Tibial nerve (tissue), 4 donors: ENCODE results near the gene AOPEP. TPM values are rescaled to one million over a fixed set of nuclear protein-coding genes. Genes with fewer than 3 reads are reported as not detected.

Experiments used
- DNase-seq, 2 donors: peaks; one replicate each; pipeline ENCODE4 v3.0.0-alpha.2; 2019; ENCODE audit warnings: low spot score in 2 of 2
- H3K27ac ChIP-seq, 4 donors: fragments of 200-600 bp; sonication (generic) in 3 of 4; one replicate each; pipeline ENCODE4 v1.5.1; 2017 to 2019; ENCODE audit warnings: mild to moderate bottlenecking in 1 of 4
- H3K27me3 ChIP-seq, 2 donors: fragments of 200-600 bp; sonication (generic) in 1 of 2; one replicate each; pipeline versions ENCODE4 v1.5.1 to v1.6.0; 2017 to 2019
- H3K36me3 ChIP-seq, 3 donors: fragments of 200-600 bp; sonication (generic); one replicate each; pipeline ENCODE4 v1.5.1; 2018 to 2019
- H3K4me1 ChIP-seq, 4 donors: fragments of 200-600 bp; sonication (generic) in 3 of 4; one replicate each; pipeline ENCODE4 v1.5.1; 2017 to 2019
- H3K4me3 ChIP-seq, 4 donors: fragments of 200-600 bp; sonication (generic) in 3 of 4; one replicate each; pipeline ENCODE4 v1.5.1; 2017 to 2019; ENCODE audit warnings: mild to moderate bottlenecking in 1 of 4, moderate library complexity in 1 of 4
- H3K9me3 ChIP-seq, 4 donors: fragments of 200-600 bp; sonication (generic) in 3 of 4; one replicate each; pipeline ENCODE4 v1.5.1; 2017 to 2019
- EP300 ChIP-seq, 2 donors: sonication (generic); formaldehyde crosslinking; IDR thresholded peaks; one replicate each; pipeline ENCODE4 v1.6.1; 2017; ENCODE audit warnings: antibody characterized with exemption in 2 of 2, mild to moderate bottlenecking in 1 of 2
- POLR2A ChIP-seq, 2 donors: fragments of 450-650 bp; IDR thresholded peaks; one replicate each; pipeline ENCODE4 v1.6.1; 2017; ENCODE audit warnings: antibody characterized with exemption in 2 of 2, mild to moderate bottlenecking in 2 of 2, moderate library complexity in 2 of 2
- WGBS, 2 donors: methylation state at CpG; one replicate each; pipeline ENCODE4 v1.1.5; 2018; 5-methylcytosine and 5-hydroxymethylcytosine counted together
- total RNA-seq, 4 donors: library from RNA; depleted of rRNA; stranded (reverse); fragments of >200 nt; gene quantifications; one replicate each; pipeline ENCODE4 v1.1.0, GENCODE V29; 2016
- TF ChIP-seq, protein P1 (sequence below), 5 experiments: fragments of 200-600 bp in 3 of 5; fragments of 450-650 bp in 2 of 5; sonication (generic) in 3 of 5; IDR thresholded peaks; one replicate each; pipeline ENCODE4 v1.5.1; 2016 to 2019; ENCODE audit warnings: antibody characterized with exemption in 5 of 5, mild to moderate bottlenecking in 3 of 5, moderate library complexity in 2 of 5

AOPEP gene
- total RNA-seq, 4 donors from 2014 or later, result 236 to 323 (median 265) TPM

DNA sequence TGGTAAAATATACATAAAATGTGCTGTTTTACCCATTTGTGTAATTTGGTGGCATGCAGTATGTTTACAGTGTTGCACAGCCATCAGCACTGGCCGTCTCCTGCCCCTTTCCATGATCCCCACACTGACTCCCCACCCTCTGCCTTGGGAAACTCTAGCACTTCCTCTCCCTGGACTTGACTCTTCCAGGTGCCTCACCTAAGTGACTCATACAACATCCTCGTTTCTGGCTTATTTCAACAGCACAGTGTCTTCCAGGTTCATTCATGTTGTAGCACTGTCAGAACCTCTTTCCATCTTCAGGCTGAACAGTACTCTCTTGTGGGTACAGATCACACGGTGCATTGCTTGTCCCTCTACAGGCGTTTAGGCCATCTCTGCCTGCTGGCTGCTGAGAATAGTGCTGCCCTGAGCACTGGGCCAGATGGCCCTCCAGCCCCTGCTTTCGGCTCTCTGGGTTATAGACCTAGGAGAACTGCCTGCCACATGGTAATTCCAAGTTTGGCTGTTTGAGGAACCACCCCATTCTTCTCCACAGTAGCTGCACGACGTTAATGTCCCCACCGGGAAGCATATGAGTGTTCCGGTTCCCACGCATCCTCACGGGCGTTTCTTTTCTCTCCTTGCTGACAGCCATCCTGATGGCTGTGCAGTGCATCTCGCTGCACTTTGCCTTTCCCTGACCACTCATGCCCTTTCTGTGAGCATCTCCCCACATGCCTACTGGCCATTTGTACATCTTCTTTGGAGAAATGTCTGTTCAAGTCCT, 379.2 kb downstream of the AOPEP start:
- Histone ChIP-seq H3K27me3 (no peaks in the 10 kb centered on the region), H3K4me1 (peaks cover 0 to 100% (median 48%) of the 10 kb centered on the region in 4 donors), H3K36me3 (peaks cover 0 to 26% (median 0%) of the 10 kb centered on the region in 3 donors), H3K9me3 (no peaks in the 10 kb centered on the region), H3K4me3 (no peak overlapping the region), H3K27ac (peak overlapping the region; percentile 66 to 94 (median 78))
- WGBS, 2 donors, result 78 to 79% methylated on average over 13 of the region's 13 CpGs
- no peak for DNase-seq
- TF ChIP-seq, protein P1, sequence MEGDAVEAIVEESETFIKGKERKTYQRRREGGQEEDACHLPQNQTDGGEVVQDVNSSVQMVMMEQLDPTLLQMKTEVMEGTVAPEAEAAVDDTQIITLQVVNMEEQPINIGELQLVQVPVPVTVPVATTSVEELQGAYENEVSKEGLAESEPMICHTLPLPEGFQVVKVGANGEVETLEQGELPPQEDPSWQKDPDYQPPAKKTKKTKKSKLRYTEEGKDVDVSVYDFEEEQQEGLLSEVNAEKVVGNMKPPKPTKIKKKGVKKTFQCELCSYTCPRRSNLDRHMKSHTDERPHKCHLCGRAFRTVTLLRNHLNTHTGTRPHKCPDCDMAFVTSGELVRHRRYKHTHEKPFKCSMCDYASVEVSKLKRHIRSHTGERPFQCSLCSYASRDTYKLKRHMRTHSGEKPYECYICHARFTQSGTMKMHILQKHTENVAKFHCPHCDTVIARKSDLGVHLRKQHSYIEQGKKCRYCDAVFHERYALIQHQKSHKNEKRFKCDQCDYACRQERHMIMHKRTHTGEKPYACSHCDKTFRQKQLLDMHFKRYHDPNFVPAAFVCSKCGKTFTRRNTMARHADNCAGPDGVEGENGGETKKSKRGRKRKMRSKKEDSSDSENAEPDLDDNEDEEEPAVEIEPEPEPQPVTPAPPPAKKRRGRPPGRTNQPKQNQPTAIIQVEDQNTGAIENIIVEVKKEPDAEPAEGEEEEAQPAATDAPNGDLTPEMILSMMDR (IDR thresholded peaks at IDR 0.05), result no peak
- TF ChIP-seq EP300 (IDR thresholded peaks at IDR 0.05) (no peak), POLR2A (IDR thresholded peaks at IDR 0.05) (no peak)

DNA sequence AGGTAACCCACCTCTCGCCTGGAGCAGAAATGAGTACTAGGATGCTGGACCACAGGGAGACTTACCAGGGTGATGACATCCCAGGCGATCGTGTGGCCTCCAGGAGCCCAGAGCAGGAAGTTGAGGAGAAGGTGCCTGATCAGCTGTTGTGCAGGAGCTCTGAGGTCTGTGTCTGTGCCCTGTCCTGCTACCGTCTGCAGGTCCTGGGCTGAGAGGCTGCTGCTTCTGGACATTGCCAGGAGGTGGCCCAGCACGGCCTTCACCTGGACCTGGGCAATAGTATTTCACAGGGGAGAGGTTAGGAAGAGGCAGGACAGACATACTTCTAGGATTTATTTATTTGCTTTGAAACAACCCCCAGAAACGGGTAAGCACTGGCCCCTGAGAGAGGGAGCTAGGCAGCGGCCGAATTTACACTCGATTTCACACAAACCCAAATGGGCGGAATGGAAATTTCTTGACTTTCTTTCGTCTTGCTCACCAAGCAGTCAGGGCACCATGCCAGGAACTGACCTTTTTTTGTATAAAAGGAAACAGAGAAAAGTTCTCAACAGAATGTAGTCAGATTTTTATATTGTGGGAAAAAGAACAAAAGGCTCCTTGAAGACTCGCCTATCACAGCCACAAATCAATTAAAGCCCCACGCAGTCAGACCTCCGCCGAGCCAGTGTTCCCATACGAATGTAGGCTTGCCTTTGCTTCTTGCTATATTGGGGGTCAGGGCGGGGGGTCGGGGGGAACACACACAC, 380.7 kb downstream of the AOPEP start:
- WGBS, 2 donors, result 28 to 48% methylated on average over 18 of the region's 18 CpGs
- peaks cover 0 to 38% (median 0%) of the 10 kb centered on the region in 3 donors for H3K36me3 ChIP-seq
- peak; percentile 44 to 69 for TF ChIP-seq EP300 (IDR thresholded peaks at IDR 0.05)
- TF ChIP-seq, protein P1 (IDR thresholded peaks at IDR 0.05), result no peak
- H3K4me3 ChIP-seq, result no peak overlapping the region
- H3K9me3 ChIP-seq, result no peaks in the 10 kb centered on the region
- peak overlapping the region; percentile 67 to 94 (median 86) for H3K27ac ChIP-seq
- DNase-seq, result peak; percentile 69 to 84
- H3K27me3 ChIP-seq, result no peaks in the 10 kb centered on the region
- H3K4me1 ChIP-seq, result peaks cover 0 to 96% (median 37%) of the 10 kb centered on the region in 4 donors

DNA sequence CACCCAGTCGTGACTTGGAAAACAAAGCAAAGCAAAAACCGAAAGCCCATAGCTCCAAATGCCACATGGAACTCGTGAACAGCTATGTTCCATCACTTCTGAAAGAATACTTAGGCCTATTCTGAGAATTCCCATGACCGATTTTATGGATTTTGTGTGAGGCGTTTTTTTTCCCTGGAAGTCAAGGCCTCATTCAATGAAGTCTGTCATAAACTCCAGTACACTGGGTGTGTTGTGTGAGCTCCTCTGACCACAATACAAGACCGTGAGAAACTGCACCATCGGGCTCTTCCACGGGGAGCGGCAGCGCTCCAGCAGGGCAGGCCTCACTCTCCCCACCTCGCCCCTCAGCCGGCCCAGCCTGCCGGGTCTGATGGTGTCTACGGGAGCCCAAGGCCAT, 381.5 kb downstream of the AOPEP start:
- Histone ChIP-seq H3K36me3 (peaks cover 0 to 46% (median 0%) of the 10 kb centered on the region in 3 donors), H3K27ac (peak overlapping the region; percentile 72 to 94 (median 86))

DNA sequence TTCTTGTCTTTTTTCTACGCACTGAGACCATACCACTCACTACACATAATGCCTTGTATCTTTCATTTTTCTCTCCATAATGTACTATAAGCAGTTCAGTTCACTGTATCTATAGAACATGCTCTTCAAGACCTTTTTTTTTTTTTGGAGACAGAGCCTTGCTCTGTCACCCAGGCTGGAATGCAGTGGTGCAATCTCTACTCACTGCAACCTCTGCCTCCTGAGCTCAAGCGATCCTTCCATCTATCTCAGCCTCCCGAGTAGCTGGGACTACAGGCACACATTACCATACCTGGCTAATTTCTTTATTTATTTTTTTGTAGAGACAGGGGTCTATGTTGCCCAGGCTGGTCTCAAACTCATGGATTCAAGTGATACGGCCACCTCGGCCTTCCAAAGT, 382.3 kb downstream of the AOPEP start:
- no peaks in the 10 kb centered on the region for H3K9me3 ChIP-seq
- WGBS, 2 donors, result 79 to 81% methylated on average over 5 of the region's 5 CpGs
- H3K27me3 ChIP-seq, result no peaks in the 10 kb centered on the region
- H3K36me3 ChIP-seq, result peaks cover 0 to 50% (median 0%) of the 10 kb centered on the region in 3 donors
- H3K4me3 ChIP-seq, result no peak overlapping the region
- peak overlapping the region; percentile 72 to 94 (median 86) for H3K27ac ChIP-seq
- peaks cover 0 to 80% (median 26%) of the 10 kb centered on the region in 4 donors for H3K4me1 ChIP-seq
- no peak for DNase-seq
- TF ChIP-seq POLR2A (IDR thresholded peaks at IDR 0.05) (no peak), EP300 (IDR thresholded peaks at IDR 0.05) (no peak)
- TF ChIP-seq, protein P1 (IDR thresholded peaks at IDR 0.05), result no peak

More for the DNA sequence above, 381.5 kb downstream of the AOPEP start:
- Histone ChIP-seq H3K9me3 (no peaks in the 10 kb centered on the region), H3K4me3 (no peak overlapping the region), H3K4me1 (peaks cover 0 to 88% (median 30%) of the 10 kb centered on the region in 4 donors), H3K27me3 (no peaks in the 10 kb centered on the region)
- DNase-seq, result no peak
- 51 to 62% methylated on average over 14 of the region's 14 CpGs for WGBS, 2 donors
- TF ChIP-seq EP300 (IDR thresholded peaks at IDR 0.05) (peak in 1 of 2 donors; percentile 81), POLR2A (IDR thresholded peaks at IDR 0.05) (peak in 1 of 2 donors; percentile 21)
- TF ChIP-seq, protein P1 (IDR thresholded peaks at IDR 0.05), result peak in 1 of 5 experiments; percentile 18
